HG03469 (cell line): Measurements from ENCODE around the gene DEK.
"Not testable (repeated sequence)": the region's sequence is repeated elsewhere in the genome, so short reads cannot be mapped to it uniquely, and the experiment has no call there.

Source experiments
- ATAC-seq: cut with Tn5 transposase; IDR thresholded peaks from one replicate; pipeline ENCODE4 v1.9.1; 2021; ENCODE audit warnings: mild to moderate bottlenecking, moderate library complexity, moderate number of reproducible peaks; ENCODE audit not compliant: unreplicated experiment

DEK gene

DNA sequence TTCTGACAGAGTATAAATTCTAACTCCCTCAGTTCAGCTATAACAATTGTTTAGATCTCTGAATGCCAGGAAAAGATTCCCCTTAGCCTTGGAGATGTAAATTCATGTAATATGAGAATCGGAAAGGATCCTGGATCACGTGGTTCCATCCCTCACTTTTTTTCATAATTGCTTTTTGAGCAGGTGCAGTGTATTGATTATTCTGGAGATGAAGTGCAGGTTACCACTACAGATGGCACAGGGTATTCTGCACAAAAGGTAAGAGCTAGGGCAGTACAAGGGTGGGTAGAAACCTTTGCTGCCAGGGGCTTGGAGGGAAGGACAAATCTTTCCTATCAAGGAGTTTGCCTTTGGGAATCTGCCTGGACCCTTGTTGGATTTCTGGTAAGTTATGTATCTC is 56.4 kb downstream of the DEK start:
- no peak for ATAC-seq

DNA sequence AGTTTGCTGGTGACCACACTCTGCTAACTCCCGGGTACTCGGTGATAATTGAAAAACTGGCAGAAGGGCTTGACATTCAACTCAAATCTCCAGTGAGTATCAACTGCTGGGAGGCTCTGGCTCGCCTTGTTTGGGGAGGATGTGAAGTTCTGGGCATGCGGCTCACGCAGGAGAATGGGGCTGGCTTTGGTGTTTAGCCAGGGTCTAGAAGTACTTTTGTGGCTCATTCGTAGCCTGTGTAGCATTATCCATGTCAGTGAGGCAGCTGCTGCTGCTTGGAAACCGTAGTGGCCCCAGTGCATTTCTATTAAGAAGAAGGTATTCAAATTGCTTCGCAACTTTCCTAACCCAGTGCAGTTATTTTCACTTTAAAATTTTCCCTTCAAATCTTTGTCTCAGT is 56.9 kb downstream of the DEK start:
- no peak for ATAC-seq

DNA sequence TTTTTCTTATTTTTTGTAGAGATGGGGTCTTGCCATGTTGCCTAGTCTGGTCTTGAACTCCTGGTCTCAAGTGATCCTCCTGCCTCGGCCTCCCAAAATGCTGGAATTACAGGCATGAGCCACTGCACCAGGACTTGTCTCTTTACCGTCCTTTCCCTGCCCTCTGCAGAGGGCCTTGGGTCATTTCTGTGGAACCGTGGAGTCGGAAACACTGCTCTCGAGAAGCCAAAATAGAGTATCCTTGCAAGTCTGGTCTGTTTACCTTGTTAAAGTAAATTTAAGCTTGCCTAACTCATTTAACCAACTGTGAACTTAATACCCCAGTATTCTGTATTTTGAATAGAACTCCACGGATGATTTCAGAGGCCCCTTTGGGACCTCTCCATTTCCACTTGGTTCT is 57.7 kb downstream of the DEK start:
- ATAC-seq: no peak

DNA sequence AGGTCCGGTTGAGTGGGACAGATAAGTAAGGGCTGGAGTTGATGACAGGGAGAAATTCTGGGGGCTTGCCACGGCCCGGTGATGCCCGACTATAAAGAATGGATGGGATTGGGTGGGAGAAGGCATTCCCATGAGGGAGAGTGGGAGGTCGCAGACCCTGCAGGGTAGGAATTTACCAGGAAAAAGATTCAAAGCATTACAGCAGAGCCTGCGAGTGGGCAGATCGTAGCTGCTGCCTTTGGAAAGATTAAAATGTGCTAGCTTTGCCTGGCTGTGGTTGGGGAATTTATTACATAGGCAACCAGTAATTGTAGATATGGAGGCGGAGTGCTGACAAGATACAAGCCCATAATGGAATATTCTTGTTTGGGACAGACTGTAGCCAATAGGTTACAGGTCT is 59.6 kb downstream of the DEK start:
- no peak for ATAC-seq

DNA sequence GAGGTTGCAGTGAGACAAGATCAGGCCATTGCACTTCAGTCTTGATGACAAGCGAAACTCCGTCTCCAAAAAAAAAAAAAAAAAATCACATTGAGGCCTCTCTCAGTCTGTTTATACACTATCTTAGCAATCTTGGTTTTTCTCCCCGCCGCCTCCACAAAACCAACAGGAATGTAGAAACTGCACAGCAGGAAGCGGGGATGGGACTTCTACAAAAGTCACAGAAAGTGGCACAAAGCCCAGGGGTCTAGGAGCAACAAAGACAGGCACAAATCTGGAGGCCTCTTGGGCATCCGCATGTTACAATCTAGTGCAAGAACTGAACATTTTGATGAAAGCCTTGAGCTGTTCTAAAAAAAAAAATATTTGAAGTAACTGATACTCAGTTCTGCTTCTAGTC is 60.5 kb downstream of the DEK start:
- no peak for ATAC-seq

DNA sequence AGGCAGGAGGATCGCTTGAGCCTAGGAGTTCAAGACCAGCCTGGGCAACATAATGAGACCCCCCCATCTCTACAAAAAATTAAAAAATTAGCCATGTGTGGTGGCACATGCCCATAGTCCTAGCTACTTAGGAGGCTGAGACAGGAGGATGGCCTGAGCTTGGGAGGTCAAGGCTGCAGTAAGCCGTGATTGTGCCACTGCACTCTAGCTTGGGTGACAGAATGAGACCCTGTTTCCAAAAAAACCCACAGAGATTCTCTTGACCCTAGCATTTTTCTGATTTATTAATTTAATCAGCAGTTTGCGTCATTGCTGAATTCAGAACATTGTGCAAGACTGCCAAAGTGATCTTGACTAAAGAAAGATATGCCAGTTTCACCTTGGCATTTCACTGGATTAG is 72.3 kb downstream of the DEK start:
- ATAC-seq: no peak

DNA sequence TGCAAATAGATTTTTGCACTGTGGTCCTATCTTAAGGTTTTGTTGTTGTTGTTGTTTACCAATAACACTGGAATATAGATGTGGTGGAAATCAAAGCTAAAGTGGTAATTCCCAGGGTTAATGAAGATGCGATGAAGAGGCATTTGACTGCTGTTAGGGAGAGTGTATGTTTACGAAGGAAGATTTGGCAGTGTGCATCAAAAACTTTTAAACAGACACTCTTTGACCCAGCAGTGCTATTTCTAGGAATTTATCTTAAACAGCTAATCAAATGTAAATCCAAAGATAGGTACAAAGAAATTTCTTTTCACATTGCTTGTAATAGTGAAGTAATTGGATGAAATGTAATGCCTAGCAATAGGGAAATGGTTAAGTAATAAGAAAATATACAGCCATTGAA is 75.1 kb downstream of the DEK start:
- no peak for ATAC-seq

DNA sequence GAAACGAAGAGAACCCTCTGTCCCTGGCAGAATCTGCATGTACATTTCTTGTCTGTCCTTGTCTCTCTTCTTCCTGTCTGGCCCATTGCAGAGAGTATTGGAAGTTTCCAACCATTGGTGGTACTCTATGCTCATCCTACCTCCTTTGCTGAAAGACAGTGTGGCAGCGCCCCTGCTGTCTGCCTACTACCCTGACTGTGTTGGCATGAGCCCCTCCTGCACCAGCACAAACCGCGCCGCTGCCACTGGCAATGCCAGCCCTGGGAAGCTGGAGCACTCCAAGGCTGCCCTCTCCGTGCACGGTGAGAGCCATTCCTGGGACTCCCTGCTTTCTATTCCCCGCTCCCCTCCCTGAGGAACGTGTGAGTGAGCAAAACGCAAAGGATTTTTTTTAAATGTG is 76.6 kb downstream of the DEK start:
- no peak for ATAC-seq

DNA sequence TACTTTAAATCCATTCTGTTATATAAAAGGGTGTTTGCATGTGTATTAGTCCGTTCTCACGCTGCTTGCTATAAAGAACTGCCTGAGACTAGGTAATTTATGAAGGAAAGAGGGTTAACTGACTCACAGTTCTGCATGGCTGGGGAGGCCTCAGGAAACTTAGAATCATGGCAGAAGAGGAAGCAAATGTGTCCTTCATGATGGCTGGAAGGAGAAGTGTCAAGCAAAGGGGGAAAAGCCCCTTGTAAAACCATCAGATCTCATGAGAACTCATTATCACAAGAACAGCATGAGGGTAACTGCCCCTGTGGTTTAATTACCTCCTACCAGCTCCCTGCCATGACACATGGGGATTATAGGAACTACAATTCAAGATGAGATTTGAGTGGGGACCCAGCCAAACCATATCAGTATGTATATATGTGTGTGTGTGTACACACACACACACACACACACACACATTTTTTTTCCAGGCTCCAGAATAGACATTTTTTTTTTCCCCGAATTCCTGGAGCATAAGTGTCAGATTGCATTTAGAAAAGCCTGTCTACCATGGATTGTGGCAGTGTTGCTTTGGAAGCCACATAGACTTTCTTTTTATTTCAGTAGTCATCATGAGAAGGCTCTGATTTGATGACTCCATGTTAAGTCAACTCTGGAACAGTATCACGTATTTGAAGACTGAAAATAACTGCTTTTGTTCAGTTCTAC is 77.6 kb downstream of the DEK start:
- ATAC-seq: no peak

DNA sequence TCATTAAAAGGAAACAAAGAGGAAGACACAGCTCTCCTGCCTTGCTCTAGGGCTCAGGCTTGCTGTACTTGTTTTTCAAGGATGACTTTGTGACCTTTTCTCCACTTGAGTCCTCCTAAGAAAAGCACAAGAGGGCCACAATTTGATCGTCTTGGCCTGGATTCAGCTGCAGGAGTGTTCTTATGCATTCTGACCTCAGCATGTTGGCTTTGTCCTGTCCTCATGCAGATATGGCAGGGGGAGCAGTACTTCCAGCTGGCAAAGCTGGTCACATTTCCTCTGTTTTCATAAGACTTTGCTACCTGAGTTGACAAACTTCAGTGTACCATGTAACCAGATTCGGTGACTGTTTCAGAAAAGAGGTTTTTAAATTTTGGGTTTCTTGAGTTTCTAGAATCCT is 78.3 kb downstream of the DEK start:
- no peak for ATAC-seq

DNA sequence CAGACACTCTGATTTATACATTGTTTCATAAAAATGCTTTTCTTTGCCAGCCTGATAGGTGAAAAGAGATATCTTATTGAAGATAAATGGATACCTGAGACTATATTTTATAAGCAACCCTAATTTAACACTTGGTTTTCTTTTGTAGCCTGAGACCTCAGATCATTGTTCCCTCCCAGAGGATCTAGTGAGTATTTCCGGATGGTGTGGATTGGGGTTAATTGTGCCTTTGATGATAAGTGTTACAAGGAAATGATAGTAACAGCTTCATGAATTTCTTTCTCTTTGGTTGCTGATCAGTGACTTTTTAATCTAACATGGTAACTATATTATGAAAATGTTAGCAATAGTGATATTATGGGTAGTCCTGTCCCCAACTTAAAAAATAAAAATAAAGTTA is 78.7 kb downstream of the DEK start:
- no peak for ATAC-seq

DNA sequence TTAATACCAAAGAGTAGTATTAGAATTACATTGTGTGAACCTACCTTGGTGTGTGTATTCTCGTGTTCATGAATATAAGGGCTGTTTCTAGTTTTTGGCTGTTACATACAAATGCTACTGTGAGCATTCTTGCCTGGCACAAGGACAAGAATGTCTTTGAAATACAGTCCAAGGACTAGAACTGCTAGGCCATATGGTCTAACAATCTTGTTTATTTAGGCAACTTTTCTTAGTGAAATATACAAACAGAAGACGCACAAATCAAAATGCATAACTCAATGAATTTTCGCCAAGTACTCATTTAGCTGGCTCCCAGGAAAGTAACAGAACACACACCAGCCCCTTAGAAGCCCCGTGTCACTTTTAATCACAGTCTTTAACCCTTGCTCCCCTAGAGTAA is 80.6 kb downstream of the DEK start:
- no peak for ATAC-seq

DNA sequence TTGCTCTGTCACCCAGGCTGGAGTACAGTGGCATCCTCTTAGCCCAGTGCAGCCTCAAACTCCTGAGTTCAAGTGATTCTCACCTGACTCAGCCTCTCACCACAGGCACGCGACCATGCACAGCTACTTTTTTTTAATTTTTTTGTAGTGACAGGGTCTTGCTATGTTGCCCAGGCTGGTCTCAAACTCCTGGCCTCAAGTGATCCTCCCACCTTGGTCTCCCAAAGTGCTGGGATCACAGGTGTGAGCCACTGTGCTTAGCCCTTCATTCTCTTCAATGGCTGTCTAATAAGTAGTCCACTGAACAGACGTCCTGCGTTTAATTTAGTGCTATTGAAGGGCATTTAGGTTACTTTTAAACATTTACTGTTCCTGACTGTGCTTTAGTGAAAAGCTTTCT is 81.8 kb downstream of the DEK start:
- no peak for ATAC-seq

DNA sequence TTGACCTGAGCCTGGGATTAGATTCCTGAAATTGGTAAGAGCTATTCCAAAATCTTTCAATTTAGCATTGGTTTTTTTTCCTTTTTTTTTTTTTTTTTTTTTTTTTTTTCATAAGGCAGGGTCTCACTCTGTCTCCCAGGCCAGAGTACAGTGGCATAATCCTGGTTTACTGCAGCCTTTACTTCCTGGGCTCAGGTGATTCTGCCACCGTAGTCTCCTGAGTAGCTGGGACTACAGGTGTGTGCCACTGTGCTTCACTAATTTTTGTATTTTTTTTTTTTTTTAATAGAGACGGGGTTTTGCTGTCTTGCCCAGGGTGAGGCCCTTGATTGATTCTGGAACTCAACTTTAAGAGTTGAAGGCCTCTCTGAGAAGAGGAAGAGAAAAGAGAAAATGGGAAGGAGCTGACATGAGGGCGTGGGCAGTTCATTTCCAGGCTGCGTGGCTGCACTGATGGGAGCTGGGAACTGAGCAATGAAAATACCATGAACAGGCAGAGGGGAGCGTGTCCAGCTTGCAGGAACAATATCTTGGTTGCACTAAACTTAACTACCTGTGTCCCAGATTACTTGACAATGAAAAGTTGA is 84.5 kb downstream of the DEK start:
- ATAC-seq: no peak

DNA sequence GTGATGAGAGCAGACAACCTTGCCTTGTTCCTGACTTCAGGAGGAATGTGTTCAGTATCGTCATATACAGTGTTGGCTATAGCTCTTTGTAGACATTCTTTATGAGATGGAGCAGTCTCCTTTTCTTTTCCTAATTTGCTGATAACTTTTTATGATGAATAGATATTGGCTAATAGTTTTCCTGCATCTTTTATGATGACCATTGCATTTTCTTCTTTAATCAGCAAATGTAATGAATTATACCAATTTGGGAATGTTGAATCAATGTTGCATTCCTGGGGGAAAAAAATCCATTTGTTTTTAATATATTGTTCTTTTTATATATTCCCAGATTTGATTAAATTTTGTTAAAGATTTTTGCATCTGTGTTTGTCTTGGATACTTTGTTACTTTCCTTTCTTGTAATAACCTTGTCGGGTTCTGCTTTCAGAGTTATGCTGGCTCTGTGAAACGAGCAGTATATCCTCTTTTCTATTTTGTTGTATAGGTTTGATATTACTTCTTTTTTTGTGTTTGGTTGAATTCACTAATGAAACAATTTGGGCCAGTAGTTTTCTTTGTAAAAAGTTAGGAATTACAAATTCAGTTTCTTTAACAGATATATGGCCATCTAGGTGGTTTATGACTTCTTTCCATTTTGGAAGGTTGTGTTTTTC is 85.2 kb downstream of the DEK start:
- ATAC-seq: no peak

DNA sequence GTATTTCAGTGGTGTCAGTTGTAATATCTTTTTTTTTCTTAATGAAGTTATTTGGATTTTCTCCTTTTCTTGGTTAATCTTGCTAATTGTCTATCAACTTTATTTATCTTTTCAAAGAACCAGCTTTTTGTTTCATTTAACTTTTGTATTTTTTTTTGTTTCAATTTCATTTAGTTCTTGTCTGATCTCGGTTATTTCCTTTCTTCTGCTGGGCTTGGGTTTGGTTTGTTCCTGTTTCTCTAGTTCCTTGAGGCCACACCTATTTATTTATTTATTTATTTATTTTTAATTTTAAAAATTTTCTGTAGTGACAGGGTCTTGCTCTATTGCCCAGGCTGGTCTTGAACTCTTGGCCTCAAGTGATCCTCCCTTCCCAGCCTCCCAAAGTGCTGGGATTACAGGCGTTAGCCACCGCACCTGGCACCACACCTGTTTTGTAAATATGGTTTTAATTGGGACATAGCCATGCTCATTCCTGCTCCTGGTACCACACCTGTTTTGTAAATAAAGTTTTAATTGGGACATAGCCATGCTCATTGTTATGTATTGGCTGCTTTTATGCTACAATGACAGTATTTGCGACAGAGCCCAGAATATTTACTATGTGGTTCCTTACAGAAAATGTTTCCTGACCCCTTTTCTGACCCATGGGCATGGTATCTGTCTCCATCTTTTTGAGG is 86.9 kb downstream of the DEK start:
- ATAC-seq: no peak

DNA sequence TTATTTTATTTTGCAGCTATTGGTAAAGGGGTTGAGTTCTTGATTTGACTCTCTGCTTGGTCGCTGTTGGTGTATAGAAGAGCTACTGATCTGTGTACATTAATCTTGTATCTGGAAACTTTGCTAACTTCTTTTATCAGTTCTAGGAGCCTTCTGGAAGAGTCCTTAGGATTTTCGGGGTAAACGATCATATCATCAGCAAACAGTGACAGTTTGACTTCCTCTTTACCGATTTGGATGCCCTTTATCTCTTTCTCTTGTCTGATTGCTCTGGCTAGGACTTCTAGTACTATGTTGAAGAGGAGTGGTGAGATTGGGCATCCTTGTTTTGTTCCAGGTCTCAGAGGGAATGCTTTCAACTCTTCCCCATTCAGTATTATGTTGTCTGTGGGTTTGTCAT is 88.1 kb downstream of the DEK start:
- not testable (repeated sequence) for ATAC-seq
